ENCODE measurements around the gene WDR59. TPM values are rescaled to one million over a fixed set of nuclear protein-coding genes. Genes with fewer than 3 reads are reported as not detected.

The WDR59 gene
- total and polyA plus RNA-seq, 9 of the 15 experiments (the other 6 are each of a cell fraction or from before 2014, with no cell fraction given): 12.7 to 126 (median 34.7) TPM

GRCh38 chr16:74999609-75000480, 14.9 kb upstream of the WDR59 start:
- H4K20me1 ChIP-seq (replicated peaks; ENCODE audit: control insufficient read depth, insufficient read depth, low read length): peaks cover 22% of the 10 kb centered on the region; the same call in 1 of the 2 replicates
- ATAC-seq (peak; percentile 35), FAIRE-seq (peak; percentile 70), DNase-seq (ENCODE audit: extremely low read depth in 1 of 4, low spot score in 3 of 4) (peak; percentile 41 to 62 (median 52))
- POLR2A ChIA-PET: interaction anchor here (0.6 to 4.6 kb wide), 4 partner anchors 14 to 385 kb away, joined by 3 to 17 read pairs (median 4); partner anchors contain the start of gene WDR59
- in situ Hi-C loops (cut with MboI) (no loop called here), intact Hi-C loops (cut with micrococcal nuclease) (loop anchor here (2.0 kb wide), 1 partner anchor 197 kb away; no protein-coding TSS in a partner anchor)
- H3K9ac ChIP-seq (ENCODE audit: insufficient read depth in 1 of 2, low read depth in 2 of 2, low read length in 2 of 2): peak overlapping the region; percentile 55 to 92
- peaks cover 34 to 44% of the 10 kb centered on the region in 2 experiments for H3K4me1 ChIP-seq (replicated peaks in 1 of 2; ENCODE audit: control insufficient read depth in 2 of 2, insufficient read depth in 2 of 2, low read length in 2 of 2)
- WGBS (ENCODE audit: insufficient coverage, low coverage, missing lambda C conversion rate): 5% methylated on average over 42 of the region's 71 CpGs
- no peaks in the 10 kb centered on the region for H3K27me3 ChIP-seq (ENCODE audit: control insufficient read depth in 2 of 2, insufficient read depth in 2 of 2, low read length in 2 of 2)
- H3K4me2 ChIP-seq (ENCODE audit: insufficient read depth, low read length): peak overlapping the region; percentile 86
- H3K27ac ChIP-seq (ENCODE audit: extremely low read depth, low read depth, low read length): peak overlapping the region; percentile 73; the same call in 1 of the 3 replicates
- H2AFZ ChIP-seq (ENCODE audit: low read depth, low read length): 0 out of 2 replicates have a peak overlapping the region, but pooled peaks have one; percentile 39
- no peaks in the 10 kb centered on the region for H3K9me1 ChIP-seq (ENCODE audit: control insufficient read depth, insufficient read depth, low read length)
- H3K9me3 ChIP-seq (replicated peaks; ENCODE audit: control insufficient read depth, insufficient read depth, low read depth, low read length): no peaks in the 10 kb centered on the region
- peaks cover 56% of the 10 kb centered on the region for H3K79me2 ChIP-seq (ENCODE audit: control insufficient read depth, insufficient read depth, low read length)
- CTCF ChIA-PET (ENCODE audit: low intra/inter-chr PET ratio): interaction anchor here (1.0 to 3.0 kb wide), 2 partner anchors 9 to 111 kb away, joined by 3 to 42 read pairs; no protein-coding TSS in a partner anchor
- peak overlapping the region; percentile 62 for H3K4me3 ChIP-seq
- BruUV-seq (replicated peaks): no TSS peak
- peaks cover 13% of the 10 kb centered on the region; the same call in 2 of the 3 replicates for H3K36me3 ChIP-seq (ENCODE audit: control insufficient read depth, insufficient read depth, low read length)
- TF ChIP-seq, protein P1, sequence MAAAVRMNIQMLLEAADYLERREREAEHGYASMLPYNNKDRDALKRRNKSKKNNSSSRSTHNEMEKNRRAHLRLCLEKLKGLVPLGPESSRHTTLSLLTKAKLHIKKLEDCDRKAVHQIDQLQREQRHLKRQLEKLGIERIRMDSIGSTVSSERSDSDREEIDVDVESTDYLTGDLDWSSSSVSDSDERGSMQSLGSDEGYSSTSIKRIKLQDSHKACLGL (CRISPR knock-in tag; IDR thresholded peaks at IDR 0.05; ENCODE audit: borderline replicate concordance, poor library complexity, severe bottlenecking): no peak
- TF ChIP-seq RCOR1 (IDR thresholded peaks at IDR 0.05; ENCODE audit: borderline replicate concordance in 1 of 2, low read depth in 2 of 2, low read length in 2 of 2) (peak in 1 of 2 experiments; percentile 88; a peak in 3 of 4 replicates), GABPB2 (CRISPR knock-in tag; conservative IDR thresholded peaks at IDR 0.05) (no peak), CHD1 (IDR thresholded peaks at IDR 0.05; ENCODE audit: low read length) (peak; percentile 44), NEUROD1 (IDR thresholded peaks at IDR 0.05; ENCODE audit: borderline replicate concordance, low read depth, low read length, partially characterized antibody) (peak; percentile 12), RBBP5 (IDR thresholded peaks at IDR 0.05; ENCODE audit: borderline replicate concordance, insufficient read depth, low read length, poor library complexity, severe bottlenecking) (peak; percentile 54), PCBP1 (IDR thresholded peaks at IDR 0.05; ENCODE audit: low read depth, low read length, poor library complexity, severe bottlenecking) (peak; percentile 48), MAZ (CRISPR knock-in tag; conservative IDR thresholded peaks at IDR 0.05 in 1 of 2, IDR thresholded peaks at IDR 0.05 in 1 of 2) (peak in 1 of 2 experiments; percentile 38; a peak in 1 of 4 replicates), CSDE1 (IDR thresholded peaks at IDR 0.05) (peak in 1 of 2 experiments; percentile 58; a peak in 1 of 4 replicates), RBM22 (IDR thresholded peaks at IDR 0.05; ENCODE audit: low read depth, low read length, poor library complexity, severe bottlenecking) (peak; percentile 78), HMGN3 (IDR thresholded peaks at IDR 0.05; ENCODE audit: borderline replicate concordance, extremely low read depth, insufficient read length, low read depth, low read length) (peak; percentile 33), ZBTB7A (IDR thresholded peaks at IDR 0.05; ENCODE audit: borderline replicate concordance, control insufficient read depth, low read depth, low read length) (peak; percentile 89)
- TF ChIP-seq, protein P2, sequence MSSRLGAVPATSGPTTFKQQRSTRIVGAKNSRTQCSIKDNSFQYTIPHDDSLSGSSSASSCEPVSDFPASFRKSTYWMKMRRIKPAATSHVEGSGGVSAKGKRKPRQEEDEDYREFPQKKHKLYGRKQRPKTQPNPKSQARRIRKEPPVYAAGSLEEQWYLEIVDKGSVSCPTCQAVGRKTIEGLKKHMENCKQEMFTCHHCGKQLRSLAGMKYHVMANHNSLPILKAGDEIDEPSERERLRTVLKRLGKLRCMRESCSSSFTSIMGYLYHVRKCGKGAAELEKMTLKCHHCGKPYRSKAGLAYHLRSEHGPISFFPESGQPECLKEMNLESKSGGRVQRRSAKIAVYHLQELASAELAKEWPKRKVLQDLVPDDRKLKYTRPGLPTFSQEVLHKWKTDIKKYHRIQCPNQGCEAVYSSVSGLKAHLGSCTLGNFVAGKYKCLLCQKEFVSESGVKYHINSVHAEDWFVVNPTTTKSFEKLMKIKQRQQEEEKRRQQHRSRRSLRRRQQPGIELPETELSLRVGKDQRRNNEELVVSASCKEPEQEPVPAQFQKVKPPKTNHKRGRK (tag; IDR thresholded peaks at IDR 0.05): 0 out of 2 replicates have a peak, but pooled peaks have one; percentile 5
- TF ChIP-seq, protein P3, sequence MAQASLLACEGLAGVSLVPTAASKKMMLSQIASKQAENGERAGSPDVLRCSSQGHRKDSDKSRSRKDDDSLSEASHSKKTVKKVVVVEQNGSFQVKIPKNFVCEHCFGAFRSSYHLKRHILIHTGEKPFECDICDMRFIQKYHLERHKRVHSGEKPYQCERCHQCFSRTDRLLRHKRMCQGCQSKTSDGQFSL (CRISPR knock-in tag; IDR thresholded peaks at IDR 0.05): peak; percentile 10; the same call in 1 of the 2 replicates
- TF ChIP-seq, protein P3 (tag; IDR thresholded peaks at IDR 0.05): no peak
